Stomach smooth muscle (tissue), 2 donors: ENCODE results near the gene PPM1D.

ENCODE experiments used
- H3K27ac ChIP-seq: one replicate; pipeline ENCODE4 v1.7.0; 2013; ENCODE audit warnings: mild to moderate bottlenecking, low read length, inconsistent platforms
- H3K27me3 ChIP-seq, 2 donors: one replicate each; pipeline ENCODE4 v1.7.0; 2013; ENCODE audit warnings: low read length in 2 of 2; ENCODE audit not compliant: insufficient read depth in 2 of 2, control insufficient read depth in 1 of 2
- H3K36me3 ChIP-seq, 2 donors: one replicate each; pipeline ENCODE4 v1.7.0; 2013; ENCODE audit warnings: low read length in 2 of 2; ENCODE audit not compliant: control insufficient read depth in 2 of 2, insufficient read depth in 2 of 2
- H3K4me1 ChIP-seq: one replicate; pipeline ENCODE4 v1.7.0; 2013; ENCODE audit warnings: low read length; ENCODE audit not compliant: control insufficient read depth, insufficient read depth
- H3K4me3 ChIP-seq, 2 donors: one replicate each; pipeline ENCODE4 v1.7.0; 2013; ENCODE audit warnings: low read length in 2 of 2
- H3K9ac ChIP-seq, 2 donors: one replicate each; pipeline ENCODE4 v1.7.0; 2013; ENCODE audit warnings: low read length in 2 of 2, mild to moderate bottlenecking in 1 of 2
- H3K9me3 ChIP-seq, 2 donors: one replicate each; pipeline ENCODE4 v1.7.0; 2013; ENCODE audit warnings: low read length in 2 of 2; ENCODE audit not compliant: control insufficient read depth in 2 of 2
- donor health status: healthy.
- donor health status: Pancreatic carcinoma.

Gene PPM1D

GRCh38 chr17:60641126-60641525 lies 41.1 kb downstream of the PPM1D start:
- Histone ChIP-seq H3K4me1 (peaks cover 4% of the 10 kb centered on the region), H3K9ac (no peak overlapping the region), H3K4me3 (no peak overlapping the region), H3K27me3 (no peaks in the 10 kb centered on the region), H3K27ac (no peak overlapping the region), H3K36me3 (peaks cover 4 to 7% of the 10 kb centered on the region in 2 donors), H3K9me3 (no peaks in the 10 kb centered on the region)

GRCh38 chr17:60641810-60642220 lies 41.8 kb downstream of the PPM1D start:
- no peaks in the 10 kb centered on the region for H3K27me3 ChIP-seq
- no peak overlapping the region for H3K4me3 ChIP-seq
- no peak overlapping the region for H3K9ac ChIP-seq
- peaks cover 4% of the 10 kb centered on the region in 2 donors for H3K36me3 ChIP-seq
- no peak overlapping the region for H3K27ac ChIP-seq
- no peaks in the 10 kb centered on the region for H3K9me3 ChIP-seq
- H3K4me1 ChIP-seq: peaks cover 4% of the 10 kb centered on the region

- Histone ChIP-seq H3K9ac (no peak overlapping the region), H3K4me3 (no peak overlapping the region), H3K27me3 (no peaks in the 10 kb centered on the region), H3K4me1 (peaks cover 4% of the 10 kb centered on the region), H3K36me3 (peaks cover 9 to 13% of the 10 kb centered on the region in 2 donors), H3K27ac (no peak overlapping the region), H3K9me3 (no peaks in the 10 kb centered on the region)
Measured at GRCh38 chr17:60645918-60646523, 46.0 kb downstream of the PPM1D start.

- H3K4me1 ChIP-seq: peaks cover 4% of the 10 kb centered on the region
- peaks cover 9 to 14% of the 10 kb centered on the region in 2 donors for H3K36me3 ChIP-seq
- H3K9ac ChIP-seq: no peak overlapping the region
- H3K4me3 ChIP-seq: no peak overlapping the region
- H3K27me3 ChIP-seq: no peaks in the 10 kb centered on the region
- no peaks in the 10 kb centered on the region for H3K9me3 ChIP-seq
- no peak overlapping the region for H3K27ac ChIP-seq
Measured at GRCh38 chr17:60646701-60647100, 46.7 kb downstream of the PPM1D start.

GRCh38 chr17:60647705-60648104 lies 47.7 kb downstream of the PPM1D start:
- Histone ChIP-seq H3K9ac (no peak overlapping the region), H3K27me3 (no peaks in the 10 kb centered on the region), H3K27ac (no peak overlapping the region), H3K4me3 (no peak overlapping the region), H3K36me3 (peaks cover 9 to 14% of the 10 kb centered on the region in 2 donors), H3K9me3 (no peaks in the 10 kb centered on the region), H3K4me1 (no peaks in the 10 kb centered on the region)

GRCh38 chr17:60652454-60653247 lies 52.7 kb downstream of the PPM1D start:
- Histone ChIP-seq H3K27me3 (no peaks in the 10 kb centered on the region), H3K9me3 (no peaks in the 10 kb centered on the region), H3K4me3 (no peak overlapping the region), H3K4me1 (no peaks in the 10 kb centered on the region), H3K27ac (no peak overlapping the region), H3K36me3 (peaks cover 10 to 14% of the 10 kb centered on the region in 2 donors), H3K9ac (no peak overlapping the region)

- Histone ChIP-seq H3K9me3 (no peaks in the 10 kb centered on the region), H3K27me3 (no peaks in the 10 kb centered on the region), H3K4me3 (no peak overlapping the region), H3K27ac (no peak overlapping the region), H3K4me1 (no peaks in the 10 kb centered on the region), H3K36me3 (peaks cover 10% of the 10 kb centered on the region in 2 donors), H3K9ac (no peak overlapping the region)
Measured at GRCh38 chr17:60653569-60653968, 53.6 kb downstream of the PPM1D start.

GRCh38 chr17:60656499-60656898 lies 56.5 kb downstream of the PPM1D start:
- no peak overlapping the region for H3K27ac ChIP-seq
- H3K9me3 ChIP-seq: no peaks in the 10 kb centered on the region
- H3K4me1 ChIP-seq: no peaks in the 10 kb centered on the region
- no peak overlapping the region for H3K4me3 ChIP-seq
- peaks cover 0 to 3% of the 10 kb centered on the region in 2 donors for H3K36me3 ChIP-seq
- no peaks in the 10 kb centered on the region for H3K27me3 ChIP-seq
- H3K9ac ChIP-seq: no peak overlapping the region

- H3K27me3 ChIP-seq: no peaks in the 10 kb centered on the region
- no peak overlapping the region for H3K4me3 ChIP-seq
- H3K27ac ChIP-seq: no peak overlapping the region
- peaks cover 3% of the 10 kb centered on the region in 2 donors for H3K36me3 ChIP-seq
- H3K9me3 ChIP-seq: no peaks in the 10 kb centered on the region
- no peaks in the 10 kb centered on the region for H3K4me1 ChIP-seq
- H3K9ac ChIP-seq: no peak overlapping the region
Measured at GRCh38 chr17:60659156-60659555, 59.2 kb downstream of the PPM1D start.

- H3K36me3 ChIP-seq: peaks cover 5 to 9% of the 10 kb centered on the region in 2 donors
- H3K4me3 ChIP-seq: no peak overlapping the region
- H3K9ac ChIP-seq: no peak overlapping the region
- no peaks in the 10 kb centered on the region for H3K27me3 ChIP-seq
- no peaks in the 10 kb centered on the region for H3K9me3 ChIP-seq
- H3K27ac ChIP-seq: no peak overlapping the region
- H3K4me1 ChIP-seq: no peaks in the 10 kb centered on the region
Measured at GRCh38 chr17:60661489-60661888, 61.5 kb downstream of the PPM1D start.

GRCh38 chr17:60664022-60664421 lies 64.0 kb downstream of the PPM1D start:
- H3K9me3 ChIP-seq: no peaks in the 10 kb centered on the region
- no peaks in the 10 kb centered on the region for H3K4me1 ChIP-seq
- H3K27me3 ChIP-seq: no peaks in the 10 kb centered on the region
- no peak overlapping the region for H3K9ac ChIP-seq
- no peak overlapping the region for H3K4me3 ChIP-seq
- H3K36me3 ChIP-seq: peaks cover 4 to 9% of the 10 kb centered on the region in 2 donors
- H3K27ac ChIP-seq: no peak overlapping the region
